GOT3 (cell line): ENCODE data around the gene ATF4.

Experiments
- DNase-seq: peaks from one replicate; lab custom pipeline; 2025; ENCODE audit warnings: mixed read lengths; lab: John Stamatoyannopoulos, UW

ATF4 gene, protein sequence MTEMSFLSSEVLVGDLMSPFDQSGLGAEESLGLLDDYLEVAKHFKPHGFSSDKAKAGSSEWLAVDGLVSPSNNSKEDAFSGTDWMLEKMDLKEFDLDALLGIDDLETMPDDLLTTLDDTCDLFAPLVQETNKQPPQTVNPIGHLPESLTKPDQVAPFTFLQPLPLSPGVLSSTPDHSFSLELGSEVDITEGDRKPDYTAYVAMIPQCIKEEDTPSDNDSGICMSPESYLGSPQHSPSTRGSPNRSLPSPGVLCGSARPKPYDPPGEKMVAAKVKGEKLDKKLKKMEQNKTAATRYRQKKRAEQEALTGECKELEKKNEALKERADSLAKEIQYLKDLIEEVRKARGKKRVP

GRCh38 chr22:39520226-39521105 lies at the start of gene ATF4:
ATF4 (plus strand) TSS chr22:39520562; CDS start chr22:39521446, 884 bp downstream.
- DNase-seq = peak; percentile 86

GRCh38 chr22:39471381-39472141 lies 48.8 kb upstream of the ATF4 start:
- DNase-seq = no peak

DNA sequence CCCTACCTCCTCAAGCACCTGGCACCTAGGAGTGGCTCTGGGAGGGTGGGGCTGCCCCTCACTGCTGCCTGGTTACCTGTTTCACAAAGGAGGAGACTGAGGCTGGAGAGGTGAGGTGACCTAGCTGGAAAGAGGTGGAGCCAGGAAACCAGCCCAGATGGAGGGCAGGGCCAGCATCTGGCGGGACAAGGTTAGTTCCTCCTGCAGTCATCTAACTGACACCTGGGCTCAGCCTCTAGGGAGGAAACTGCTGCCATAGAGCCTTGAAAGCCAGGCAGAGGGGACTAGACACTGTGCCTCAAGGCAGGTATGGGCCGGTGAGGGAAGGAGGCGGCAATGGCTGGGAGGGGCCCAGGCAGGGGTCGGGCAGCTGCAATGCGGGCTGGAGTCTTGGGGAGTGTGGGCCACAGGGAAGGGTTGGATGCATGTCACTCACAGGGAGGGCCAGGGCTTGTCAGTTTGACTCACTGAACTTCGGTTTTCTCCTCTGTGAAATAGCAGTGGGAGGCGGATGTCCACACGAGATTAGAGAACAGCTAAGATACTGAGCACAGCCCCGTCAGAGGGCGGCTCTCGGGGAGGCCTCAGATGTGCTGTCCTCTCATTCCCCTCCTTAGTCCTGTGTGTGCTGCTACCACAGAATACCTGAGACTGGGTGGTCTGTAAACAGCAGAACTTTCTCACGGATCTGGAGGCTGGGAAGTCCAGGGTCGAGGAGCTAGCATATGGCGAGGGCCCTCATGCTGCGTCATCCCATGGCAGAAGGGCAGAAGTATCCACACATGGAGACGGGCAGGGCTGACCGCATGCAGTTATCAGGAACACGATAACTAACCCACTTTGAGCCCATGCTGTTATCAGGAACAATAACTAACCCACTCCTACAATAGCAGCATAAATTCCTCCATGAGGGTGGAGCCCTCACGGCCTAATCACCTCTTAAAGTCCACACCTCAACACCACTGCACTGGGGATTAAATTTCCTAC lies 47.5 kb upstream of the ATF4 start:
- DNase-seq = no peak

- DNase-seq = no peak
These were observed 46.5 kb upstream of the ATF4 start for GRCh38 chr22:39473851-39474250.

GRCh38 chr22:39474351-39475111 lies 45.8 kb upstream of the ATF4 start:
- no peak for DNase-seq

GRCh38 chr22:39475337-39475736 lies 45.0 kb upstream of the ATF4 start:
- DNase-seq = no peak

DNA sequence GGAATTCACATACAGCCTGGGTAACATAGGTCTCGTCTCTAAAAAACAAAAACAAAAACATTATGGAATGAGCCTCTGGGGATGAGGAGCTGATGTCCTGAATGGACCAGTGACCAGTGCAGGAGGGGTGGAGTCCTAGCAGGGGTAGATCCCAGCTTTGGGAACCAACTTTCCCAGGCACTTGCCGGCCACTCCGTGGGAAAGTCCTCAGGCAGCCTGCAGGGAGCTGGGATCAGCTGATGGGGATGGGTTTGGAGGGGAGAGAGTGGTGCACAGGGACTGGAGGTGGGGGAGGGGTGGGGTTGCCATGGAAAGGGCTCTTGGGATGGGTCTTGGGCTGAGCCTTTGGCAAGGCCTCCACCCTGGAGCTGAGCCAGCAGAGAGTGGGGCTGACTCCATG lies 44.5 kb upstream of the ATF4 start:
- DNase-seq = no peak

- DNase-seq = no peak
These were observed 43.7 kb upstream of the ATF4 start for GRCh38 chr22:39476664-39477063.

- DNase-seq = no peak
These were observed 42.8 kb upstream of the ATF4 start for GRCh38 chr22:39477542-39477941.

DNA sequence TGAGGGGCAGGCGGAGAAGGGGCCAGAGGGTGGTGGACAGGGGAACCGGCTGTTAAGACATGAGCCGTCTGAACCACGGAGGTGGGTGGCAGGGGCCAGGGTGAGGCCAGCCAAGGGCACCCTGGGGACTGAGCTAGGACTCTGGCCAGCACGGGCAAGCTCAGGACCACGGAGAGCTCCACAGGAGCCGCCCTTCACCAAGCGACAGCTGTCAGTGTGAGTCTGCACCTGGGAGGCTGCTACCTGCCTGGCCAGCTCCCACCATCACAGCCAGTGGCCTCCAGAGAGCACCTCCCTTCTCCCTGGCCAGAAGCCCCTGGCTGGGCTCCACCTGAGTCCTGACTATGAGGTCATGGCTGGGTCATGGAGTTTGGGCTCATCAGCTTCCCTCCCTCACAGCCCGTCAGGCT lies 41.9 kb upstream of the ATF4 start:
- no peak for DNase-seq

GRCh38 chr22:39479254-39479653 lies 41.1 kb upstream of the ATF4 start:
- DNase-seq = no peak

GRCh38 chr22:39480557-39480956 lies 39.8 kb upstream of the ATF4 start:
- no peak for DNase-seq

DNA sequence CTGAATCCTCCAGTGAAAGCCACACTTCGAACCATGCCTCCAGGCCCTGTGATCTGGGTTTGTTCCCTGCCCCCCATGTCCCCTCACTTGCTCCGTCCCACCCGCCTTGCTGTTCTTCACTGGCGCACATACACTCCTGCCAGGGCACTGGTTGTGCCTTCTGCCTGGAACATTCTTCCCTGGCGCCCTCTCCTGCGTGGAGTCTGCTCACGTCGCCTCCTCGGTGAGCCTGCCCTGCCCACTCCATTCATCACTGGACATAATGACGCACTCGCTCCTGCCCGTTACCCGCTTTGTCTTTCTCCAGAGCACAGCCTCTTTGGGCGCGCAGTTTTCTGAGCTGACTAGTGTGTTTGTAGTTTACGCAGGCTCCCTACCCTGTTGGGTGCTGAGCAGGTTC lies 39.3 kb upstream of the ATF4 start:
- DNase-seq = no peak

- DNase-seq = no peak
These were observed 38.8 kb upstream of the ATF4 start for GRCh38 chr22:39481595-39481994.

DNA sequence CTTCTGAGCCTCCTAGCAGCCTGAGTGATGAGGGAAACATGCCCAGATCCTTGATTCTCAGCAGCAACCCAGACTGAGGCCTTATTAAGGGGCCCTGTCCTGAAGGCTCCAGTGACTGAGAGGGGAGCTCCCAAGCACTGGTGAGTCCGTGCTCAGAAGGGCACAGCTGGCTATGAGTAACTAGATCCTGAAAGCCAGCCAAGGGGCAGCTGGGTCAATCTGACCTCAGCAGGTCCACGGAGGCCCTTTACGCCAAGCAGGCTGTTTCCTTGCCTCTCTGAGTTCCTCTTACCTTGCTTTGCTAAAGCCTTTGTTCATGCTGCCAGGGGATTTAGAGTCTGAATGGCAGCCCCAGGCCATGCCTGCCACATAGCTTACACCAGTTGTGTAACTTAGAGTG lies 37.6 kb upstream of the ATF4 start:
- DNase-seq = no peak

DNA sequence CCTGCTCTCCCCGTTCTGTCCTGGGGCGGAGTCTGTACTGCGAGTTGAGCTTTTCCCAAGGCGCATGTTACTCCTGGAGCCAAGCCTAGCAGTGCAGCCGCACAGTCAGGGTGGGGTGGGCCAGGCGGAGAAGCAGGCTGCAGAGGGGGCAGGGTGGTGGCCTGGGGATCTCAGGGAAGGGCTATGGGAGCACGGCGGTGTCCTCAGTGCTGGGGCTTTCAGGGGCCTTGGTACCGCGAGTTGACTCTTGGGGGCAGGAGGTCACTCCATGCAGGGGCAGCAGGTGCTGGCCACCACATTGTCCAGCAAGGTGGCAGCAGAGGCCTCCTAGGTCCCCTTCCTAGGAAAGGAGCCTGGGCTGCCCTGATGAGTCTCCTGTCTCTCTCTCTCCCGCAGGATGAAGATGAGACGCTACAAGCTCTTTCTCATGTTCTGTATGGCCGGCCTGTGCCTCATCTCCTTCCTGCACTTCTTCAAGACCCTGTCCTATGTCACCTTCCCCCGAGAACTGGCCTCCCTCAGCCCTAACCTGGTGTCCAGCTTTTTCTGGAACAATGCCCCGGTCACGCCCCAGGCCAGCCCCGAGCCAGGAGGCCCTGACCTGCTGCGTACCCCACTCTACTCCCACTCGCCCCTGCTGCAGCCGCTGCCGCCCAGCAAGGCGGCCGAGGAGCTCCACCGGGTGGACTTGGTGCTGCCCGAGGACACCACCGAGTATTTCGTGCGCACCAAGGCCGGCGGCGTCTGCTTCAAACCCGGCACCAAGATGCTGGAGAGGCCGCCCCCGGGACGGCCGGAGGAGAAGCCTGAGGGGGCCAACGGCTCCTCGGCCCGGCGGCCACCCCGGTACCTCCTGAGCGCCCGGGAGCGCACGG lies 33.2 kb upstream of the ATF4 start:
- no peak for DNase-seq

GRCh38 chr22:39487826-39488520 lies 32.4 kb upstream of the ATF4 start:
- DNase-seq = no peak

- no peak for DNase-seq
These were observed 31.7 kb upstream of the ATF4 start for GRCh38 chr22:39488563-39489083.
